ENCODE data around the gene SEC14L5.

Gene SEC14L5

DNA sequence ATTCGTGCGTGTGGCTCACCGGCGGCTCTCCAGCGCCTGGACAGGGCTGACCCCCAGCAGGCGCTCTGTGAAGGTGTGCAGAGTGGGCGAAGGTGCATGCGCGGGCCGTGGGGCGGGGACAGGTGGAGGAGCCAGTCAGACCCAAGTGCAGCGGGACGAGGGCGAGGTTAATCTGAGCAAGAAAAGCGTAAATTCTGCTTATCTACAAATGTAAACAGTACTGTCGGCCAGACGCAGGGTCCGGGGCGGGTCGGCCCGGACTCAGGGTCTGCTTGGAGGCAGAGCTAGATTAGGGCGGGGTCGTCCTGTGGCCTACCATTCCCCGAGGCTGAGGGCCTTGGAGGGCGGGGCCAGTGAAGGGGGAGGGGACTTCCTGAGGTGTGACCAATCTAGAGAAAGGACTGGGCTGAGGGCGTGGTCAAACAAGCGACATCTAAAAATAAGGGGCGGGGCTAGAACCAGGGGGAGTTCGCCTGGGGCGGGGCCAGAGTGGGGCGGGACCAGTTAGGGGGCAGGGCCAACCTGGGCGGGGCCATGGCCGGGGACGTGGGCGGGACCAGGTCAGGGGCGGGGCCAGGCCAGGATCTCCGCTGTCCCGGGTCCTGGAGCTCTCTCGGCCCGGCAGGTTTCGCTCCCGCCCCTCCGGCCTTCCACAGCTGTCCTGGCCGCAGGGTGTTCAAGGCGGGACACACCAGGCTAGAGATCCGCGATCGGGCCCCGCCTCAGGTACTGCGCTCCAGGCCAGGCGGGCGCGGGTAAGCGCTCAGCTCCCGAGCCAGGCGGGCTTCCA, at the start of gene SEC14L5 (continued):
- TF ChIP-seq, protein P1, sequence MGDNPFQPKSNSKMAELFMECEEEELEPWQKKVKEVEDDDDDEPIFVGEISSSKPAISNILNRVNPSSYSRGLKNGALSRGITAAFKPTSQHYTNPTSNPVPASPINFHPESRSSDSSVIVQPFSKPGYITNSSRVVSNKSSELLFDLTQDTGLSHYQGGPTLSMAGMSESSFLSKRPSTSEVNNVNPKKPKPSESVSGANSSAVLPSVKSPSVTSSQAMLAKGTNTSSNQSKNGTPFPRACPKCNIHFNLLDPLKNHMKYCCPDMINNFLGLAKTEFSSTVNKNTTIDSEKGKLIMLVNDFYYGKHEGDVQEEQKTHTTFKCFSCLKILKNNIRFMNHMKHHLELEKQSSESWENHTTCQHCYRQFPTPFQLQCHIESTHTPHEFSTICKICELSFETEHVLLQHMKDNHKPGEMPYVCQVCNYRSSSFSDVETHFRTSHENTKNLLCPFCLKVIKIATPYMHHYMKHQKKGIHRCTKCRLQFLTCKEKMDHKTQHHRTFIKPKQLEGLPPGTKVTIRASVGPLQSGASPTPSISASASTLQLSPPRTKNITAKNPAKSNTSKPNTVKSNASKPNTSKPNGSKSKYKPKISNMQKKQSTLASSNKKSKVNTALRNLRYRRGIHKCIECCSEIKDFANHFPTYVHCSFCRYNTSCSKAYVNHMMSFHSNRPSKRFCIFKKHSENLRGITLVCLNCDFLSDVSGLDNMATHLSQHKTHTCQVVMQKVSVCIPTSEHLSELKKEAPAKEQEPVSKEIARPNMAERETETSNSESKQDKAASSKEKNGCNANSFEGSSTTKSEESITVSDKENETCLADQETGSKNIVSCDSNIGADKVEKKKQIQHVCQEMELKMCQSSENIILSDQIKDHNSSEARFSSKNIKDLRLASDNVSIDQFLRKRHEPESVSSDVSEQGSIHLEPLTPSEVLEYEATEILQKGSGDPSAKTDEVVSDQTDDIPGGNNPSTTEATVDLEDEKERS (tag by site-specific recombination; IDR thresholded peaks at IDR 0.05), result no peak
- TF ChIP-seq ZBTB8A (tag by site-specific recombination; IDR thresholded peaks at IDR 0.05) (peak; percentile 37), SCRT2 (tag by site-specific recombination; IDR thresholded peaks at IDR 0.05) (no peak), ZNF501 (tag by site-specific recombination; IDR thresholded peaks at IDR 0.05) (no peak), ZNF600 (tag by site-specific recombination; IDR thresholded peaks at IDR 0.05) (0 out of 2 replicates have a peak, but pooled peaks have one; percentile 24), ZNF473 (tag by site-specific recombination; IDR thresholded peaks at IDR 0.05) (no peak), ZNF548 (tag by site-specific recombination; IDR thresholded peaks at IDR 0.05) (no peak), ZEB2 (tag by site-specific recombination; IDR thresholded peaks at IDR 0.05) (peak; percentile 38; the same call in 1 of the 2 replicates), ZNF423 (tag by site-specific recombination; IDR thresholded peaks at IDR 0.05) (no peak), SP2 (tag by site-specific recombination; IDR thresholded peaks at IDR 0.05) (peak; percentile 92), GLI4 (tag by site-specific recombination; IDR thresholded peaks at IDR 0.05) (no peak), SP7 (tag by site-specific recombination; IDR thresholded peaks at IDR 0.05) (no peak), ZNF175 (tag by site-specific recombination; IDR thresholded peaks at IDR 0.05) (no peak), KLF1 (tag by site-specific recombination; IDR thresholded peaks at IDR 0.05) (peak; percentile 54), TRIM28 (IDR thresholded peaks at IDR 0.05; ENCODE audit: borderline replicate concordance, low read length) (no peak), ZFHX2 (tag by site-specific recombination; conservative IDR thresholded peaks at IDR 0.05) (peak; percentile 69), KLF10 (tag by site-specific recombination; IDR thresholded peaks at IDR 0.05) (peak; percentile 12; the same call in 1 of the 2 replicates), ZIC2 (tag by site-specific recombination; IDR thresholded peaks at IDR 0.05) (no peak), SP3 (tag by site-specific recombination; IDR thresholded peaks at IDR 0.05) (peak; percentile 92), ZNF239 (tag by site-specific recombination; IDR thresholded peaks at IDR 0.05) (peak; percentile 100)
- TF ChIP-seq, protein P2, sequence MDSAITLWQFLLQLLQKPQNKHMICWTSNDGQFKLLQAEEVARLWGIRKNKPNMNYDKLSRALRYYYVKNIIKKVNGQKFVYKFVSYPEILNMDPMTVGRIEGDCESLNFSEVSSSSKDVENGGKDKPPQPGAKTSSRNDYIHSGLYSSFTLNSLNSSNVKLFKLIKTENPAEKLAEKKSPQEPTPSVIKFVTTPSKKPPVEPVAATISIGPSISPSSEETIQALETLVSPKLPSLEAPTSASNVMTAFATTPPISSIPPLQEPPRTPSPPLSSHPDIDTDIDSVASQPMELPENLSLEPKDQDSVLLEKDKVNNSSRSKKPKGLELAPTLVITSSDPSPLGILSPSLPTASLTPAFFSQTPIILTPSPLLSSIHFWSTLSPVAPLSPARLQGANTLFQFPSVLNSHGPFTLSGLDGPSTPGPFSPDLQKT (IDR thresholded peaks at IDR 0.05; ENCODE audit: borderline replicate concordance, low read depth, low read length), result no peak
- TF ChIP-seq, protein P3, sequence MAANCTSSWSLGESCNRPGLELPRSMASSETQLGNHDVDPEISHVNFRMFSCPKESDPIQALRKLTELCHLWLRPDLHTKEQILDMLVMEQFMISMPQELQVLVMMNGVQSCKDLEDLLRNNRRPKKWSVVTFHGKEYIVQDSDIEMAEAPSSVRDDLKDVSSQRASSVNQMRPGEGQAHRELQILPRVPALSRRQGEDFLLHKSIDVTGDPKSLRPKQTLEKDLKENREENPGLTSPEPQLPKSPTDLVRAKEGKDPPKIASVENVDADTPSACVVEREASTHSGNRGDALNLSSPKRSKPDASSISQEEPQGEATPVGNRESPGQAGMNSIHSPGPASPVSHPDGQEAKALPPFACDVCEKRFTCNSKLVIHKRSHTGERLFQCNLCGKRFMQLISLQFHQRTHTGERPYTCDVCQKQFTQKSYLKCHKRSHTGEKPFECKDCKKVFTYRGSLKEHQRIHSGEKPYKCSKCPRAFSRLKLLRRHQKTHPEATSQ (tag by site-specific recombination; IDR thresholded peaks at IDR 0.05), result no peak
- TF ChIP-seq, protein P4, sequence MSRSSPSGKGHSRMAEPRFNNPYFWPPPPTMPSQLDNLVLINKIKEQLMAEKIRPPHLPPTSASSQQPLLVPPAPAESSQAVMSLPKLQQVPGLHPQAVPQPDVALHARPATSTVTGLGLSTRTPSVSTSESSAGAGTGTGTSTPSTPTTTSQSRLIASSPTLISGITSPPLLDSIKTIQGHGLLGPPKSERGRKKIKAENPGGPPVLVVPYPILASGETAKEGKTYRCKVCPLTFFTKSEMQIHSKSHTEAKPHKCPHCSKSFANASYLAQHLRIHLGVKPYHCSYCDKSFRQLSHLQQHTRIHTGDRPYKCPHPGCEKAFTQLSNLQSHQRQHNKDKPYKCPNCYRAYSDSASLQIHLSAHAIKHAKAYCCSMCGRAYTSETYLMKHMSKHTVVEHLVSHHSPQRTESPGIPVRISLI (tag by site-specific recombination; IDR thresholded peaks at IDR 0.05), result no peak
- TF ChIP-seq, protein P5, sequence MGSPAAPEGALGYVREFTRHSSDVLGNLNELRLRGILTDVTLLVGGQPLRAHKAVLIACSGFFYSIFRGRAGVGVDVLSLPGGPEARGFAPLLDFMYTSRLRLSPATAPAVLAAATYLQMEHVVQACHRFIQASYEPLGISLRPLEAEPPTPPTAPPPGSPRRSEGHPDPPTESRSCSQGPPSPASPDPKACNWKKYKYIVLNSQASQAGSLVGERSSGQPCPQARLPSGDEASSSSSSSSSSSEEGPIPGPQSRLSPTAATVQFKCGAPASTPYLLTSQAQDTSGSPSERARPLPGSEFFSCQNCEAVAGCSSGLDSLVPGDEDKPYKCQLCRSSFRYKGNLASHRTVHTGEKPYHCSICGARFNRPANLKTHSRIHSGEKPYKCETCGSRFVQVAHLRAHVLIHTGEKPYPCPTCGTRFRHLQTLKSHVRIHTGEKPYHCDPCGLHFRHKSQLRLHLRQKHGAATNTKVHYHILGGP (tag by site-specific recombination; IDR thresholded peaks at IDR 0.05), result no peak
- TF ChIP-seq, protein P6, sequence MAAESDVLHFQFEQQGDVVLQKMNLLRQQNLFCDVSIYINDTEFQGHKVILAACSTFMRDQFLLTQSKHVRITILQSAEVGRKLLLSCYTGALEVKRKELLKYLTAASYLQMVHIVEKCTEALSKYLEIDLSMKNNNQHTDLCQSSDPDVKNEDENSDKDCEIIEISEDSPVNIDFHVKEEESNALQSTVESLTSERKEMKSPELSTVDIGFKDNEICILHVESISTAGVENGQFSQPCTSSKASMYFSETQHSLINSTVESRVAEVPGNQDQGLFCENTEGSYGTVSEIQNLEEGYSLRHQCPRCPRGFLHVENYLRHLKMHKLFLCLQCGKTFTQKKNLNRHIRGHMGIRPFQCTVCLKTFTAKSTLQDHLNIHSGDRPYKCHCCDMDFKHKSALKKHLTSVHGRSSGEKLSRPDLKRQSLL (tag by site-specific recombination; IDR thresholded peaks at IDR 0.05), result no peak
- TF ChIP-seq, protein P7, sequence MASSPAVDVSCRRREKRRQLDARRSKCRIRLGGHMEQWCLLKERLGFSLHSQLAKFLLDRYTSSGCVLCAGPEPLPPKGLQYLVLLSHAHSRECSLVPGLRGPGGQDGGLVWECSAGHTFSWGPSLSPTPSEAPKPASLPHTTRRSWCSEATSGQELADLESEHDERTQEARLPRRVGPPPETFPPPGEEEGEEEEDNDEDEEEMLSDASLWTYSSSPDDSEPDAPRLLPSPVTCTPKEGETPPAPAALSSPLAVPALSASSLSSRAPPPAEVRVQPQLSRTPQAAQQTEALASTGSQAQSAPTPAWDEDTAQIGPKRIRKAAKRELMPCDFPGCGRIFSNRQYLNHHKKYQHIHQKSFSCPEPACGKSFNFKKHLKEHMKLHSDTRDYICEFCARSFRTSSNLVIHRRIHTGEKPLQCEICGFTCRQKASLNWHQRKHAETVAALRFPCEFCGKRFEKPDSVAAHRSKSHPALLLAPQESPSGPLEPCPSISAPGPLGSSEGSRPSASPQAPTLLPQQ (tag by site-specific recombination; IDR thresholded peaks at IDR 0.05), result 0 out of 2 replicates have a peak, but pooled peaks have one; percentile 14

Data from HEK293 (cell line).